Measurements from ENCODE around the gene NDUFA6.
"Not testable (repeated sequence)": the region's sequence is repeated elsewhere in the genome, so short reads cannot be mapped to it uniquely, and the experiment has no call there.

GRCh38 chr22:42115420-42115830 is 24.9 kb upstream of the NDUFA6 start:
- not testable (repeated sequence) for TF ChIP-seq CTCF, POLR2A, POLR2AphosphoS5 (IDR thresholded peaks at IDR 0.05)
